NB4 (cell line): ENCODE measurements around the gene JAM3.
"Not testable (repeated sequence)": the region's sequence is repeated elsewhere in the genome, so short reads cannot be mapped to it uniquely, and the experiment has no call there.

ENCODE experiments used
- DNase-seq: peaks from one replicate; pipeline ENCODE4 v3.0.0; 2010; ENCODE audit warnings: low read depth
- H3K4me3 ChIP-seq: one replicate; pipeline ENCODE4 v1.5.1; 2011; ENCODE audit warnings: mild to moderate bottlenecking, low read depth, low read length, moderate library complexity
- MAX ChIP-seq: IDR thresholded peaks from 2 replicates; pipeline ENCODE4 v1.6.1; 2011; ENCODE audit warnings: low read depth, low read length
- MYC ChIP-seq: IDR thresholded peaks from 2 replicates; pipeline ENCODE4 v1.6.1; 2011; ENCODE audit warnings: low read depth, low read length
- POLR2A ChIP-seq: IDR thresholded peaks from 2 replicates; pipeline ENCODE4 v1.6.1; 2011; ENCODE audit warnings: mild to moderate bottlenecking; ENCODE audit not compliant: insufficient read length; ENCODE audit errors: extremely low read depth
- TF ChIP-seq, protein P1 (sequence below): IDR thresholded peaks from one replicate; pipeline ENCODE4 v1.5.1; 2012; ENCODE audit warnings: low read depth, low read length

The JAM3 gene

DNA sequence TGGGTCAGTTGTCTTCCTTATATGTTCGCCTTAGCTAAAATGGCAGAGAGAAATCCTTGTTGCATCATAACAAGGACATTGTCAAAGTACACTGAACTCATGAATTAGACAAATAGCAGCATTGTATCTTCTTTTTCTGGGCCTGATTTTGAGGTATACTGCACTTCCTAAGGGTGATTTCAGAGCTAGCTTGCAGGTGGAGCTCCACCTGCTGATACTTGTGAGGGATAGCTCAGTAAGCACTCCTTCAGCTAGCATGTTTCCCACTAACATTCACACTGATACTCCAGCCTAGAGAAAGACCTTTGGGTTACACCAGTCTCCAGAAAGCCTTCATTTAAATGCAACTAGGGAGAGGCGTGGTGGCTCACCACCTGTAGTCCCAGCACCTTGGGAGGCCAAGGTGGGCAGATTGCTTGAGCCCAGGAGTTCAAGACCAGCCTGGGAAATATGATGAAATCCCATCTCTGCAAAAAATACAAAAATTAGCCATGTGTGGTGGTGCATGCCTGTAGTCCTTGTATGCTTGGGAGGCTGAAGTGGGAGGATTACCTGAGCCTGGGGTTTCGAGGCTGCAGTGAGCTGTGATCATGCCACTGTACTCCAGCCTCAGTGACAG lies 29.8 kb downstream of the JAM3 start:
- H3K4me3 ChIP-seq, result no peak overlapping the region
- TF ChIP-seq, protein P1, sequence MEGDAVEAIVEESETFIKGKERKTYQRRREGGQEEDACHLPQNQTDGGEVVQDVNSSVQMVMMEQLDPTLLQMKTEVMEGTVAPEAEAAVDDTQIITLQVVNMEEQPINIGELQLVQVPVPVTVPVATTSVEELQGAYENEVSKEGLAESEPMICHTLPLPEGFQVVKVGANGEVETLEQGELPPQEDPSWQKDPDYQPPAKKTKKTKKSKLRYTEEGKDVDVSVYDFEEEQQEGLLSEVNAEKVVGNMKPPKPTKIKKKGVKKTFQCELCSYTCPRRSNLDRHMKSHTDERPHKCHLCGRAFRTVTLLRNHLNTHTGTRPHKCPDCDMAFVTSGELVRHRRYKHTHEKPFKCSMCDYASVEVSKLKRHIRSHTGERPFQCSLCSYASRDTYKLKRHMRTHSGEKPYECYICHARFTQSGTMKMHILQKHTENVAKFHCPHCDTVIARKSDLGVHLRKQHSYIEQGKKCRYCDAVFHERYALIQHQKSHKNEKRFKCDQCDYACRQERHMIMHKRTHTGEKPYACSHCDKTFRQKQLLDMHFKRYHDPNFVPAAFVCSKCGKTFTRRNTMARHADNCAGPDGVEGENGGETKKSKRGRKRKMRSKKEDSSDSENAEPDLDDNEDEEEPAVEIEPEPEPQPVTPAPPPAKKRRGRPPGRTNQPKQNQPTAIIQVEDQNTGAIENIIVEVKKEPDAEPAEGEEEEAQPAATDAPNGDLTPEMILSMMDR, result peak; percentile 24
- no peak for TF ChIP-seq POLR2A
- DNase-seq, result peak; percentile 29

DNA sequence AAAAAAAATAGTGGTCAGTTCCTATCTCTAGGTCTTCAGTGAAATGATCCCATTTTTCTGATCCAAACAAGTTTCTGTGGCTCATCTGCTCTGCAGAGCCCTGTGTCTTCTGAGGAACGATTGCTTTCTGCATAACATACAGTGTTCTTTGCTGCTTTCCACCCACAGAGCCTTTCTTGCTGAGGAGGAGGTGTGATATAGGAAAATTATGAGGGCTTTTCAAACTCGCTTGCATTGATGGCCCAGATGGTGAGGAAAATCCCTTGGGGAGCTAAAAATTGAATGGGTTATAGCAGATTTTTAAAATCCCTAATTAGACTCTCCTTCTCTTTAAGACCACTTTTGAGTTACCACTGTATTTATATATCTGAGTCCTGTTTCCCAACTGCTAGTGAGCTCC lies 31.3 kb downstream of the JAM3 start:
- TF ChIP-seq, protein P1, result no peak
- TF ChIP-seq MYC, result no peak
- TF ChIP-seq MAX, result no peak
- TF ChIP-seq POLR2A, result no peak
- DNase-seq, result no peak
- H3K4me3 ChIP-seq, result no peak overlapping the region

DNA sequence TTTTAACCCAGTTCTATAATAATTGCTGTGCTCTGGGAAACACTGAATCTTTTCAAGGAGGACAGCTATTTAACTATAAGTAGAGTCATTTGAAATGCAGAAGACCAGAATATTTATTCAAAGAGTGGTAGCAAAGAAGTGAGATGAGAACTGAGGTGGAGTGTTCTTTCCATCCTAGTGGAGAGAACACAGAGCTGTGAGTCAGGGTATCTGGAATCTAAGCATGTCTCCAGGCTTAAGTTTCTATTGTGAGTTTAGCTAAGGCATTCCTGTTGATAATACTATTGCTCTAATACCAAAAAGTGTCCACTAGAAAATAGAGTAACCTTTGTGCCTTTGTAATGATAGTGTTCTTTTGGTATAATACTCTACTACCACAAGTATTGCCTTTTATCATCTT lies 32.4 kb downstream of the JAM3 start:
- no peak for DNase-seq
- H3K4me3 ChIP-seq, result no peak overlapping the region
- TF ChIP-seq MYC (no peak), MAX (no peak), POLR2A (no peak)
- TF ChIP-seq, protein P1, result no peak

DNA sequence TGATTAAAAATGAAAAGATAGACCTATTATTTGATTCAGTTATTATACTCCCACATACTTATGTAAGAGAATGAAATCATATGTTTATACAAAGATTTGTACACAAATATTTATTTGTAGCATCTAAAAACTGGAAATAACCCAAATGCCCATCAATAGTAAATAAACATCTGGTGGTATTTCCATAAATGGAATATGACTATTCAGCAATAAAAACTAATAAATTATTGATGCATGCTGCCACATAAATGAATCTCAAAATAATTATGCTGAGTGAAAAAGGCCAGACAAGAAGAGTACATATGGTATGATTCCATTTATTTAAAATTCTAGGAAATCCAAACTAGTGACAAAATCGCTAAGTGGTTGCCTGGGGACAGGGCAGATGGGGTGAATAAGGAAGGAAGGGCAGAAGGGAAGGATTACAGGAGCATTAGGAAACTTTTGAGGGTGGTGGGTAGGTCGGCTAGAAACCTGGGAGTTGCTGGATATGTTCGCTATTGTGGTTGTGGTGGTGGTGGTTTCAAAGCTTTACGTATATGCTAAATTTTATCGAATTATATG lies 41.5 kb downstream of the JAM3 start:
- TF ChIP-seq MYC, result no peak
- TF ChIP-seq, protein P1, result no peak
- TF ChIP-seq MAX, result no peak
- TF ChIP-seq POLR2A, result no peak
- H3K4me3 ChIP-seq, result no peak overlapping the region
- no peak for DNase-seq

DNA sequence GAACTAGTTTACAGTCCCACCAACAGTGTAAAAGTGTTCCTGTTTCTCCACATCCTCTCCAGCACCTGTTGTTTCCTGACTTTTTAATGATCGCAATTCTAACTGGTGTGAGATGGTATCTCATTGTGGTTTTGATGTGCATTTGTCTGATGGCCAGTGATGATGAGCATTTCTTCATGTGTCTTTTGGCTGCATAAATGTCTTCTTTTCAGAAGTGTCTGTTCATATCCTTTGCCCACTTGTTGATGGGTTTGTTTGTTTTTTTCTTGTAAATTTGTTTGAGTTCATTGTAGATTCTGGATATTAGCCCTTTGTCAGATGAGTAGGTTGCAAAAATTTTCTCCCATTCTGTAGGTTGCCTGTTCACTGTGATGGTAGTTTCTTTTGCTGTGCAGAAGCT lies 44.9 kb downstream of the JAM3 start:
- H3K4me3 ChIP-seq, DNase-seq: not testable (repeated sequence)

- no peak for DNase-seq
- TF ChIP-seq POLR2A, result no peak
- no peak for TF ChIP-seq MAX
- no peak for TF ChIP-seq MYC
- TF ChIP-seq, protein P1, result no peak
- no peak overlapping the region for H3K4me3 ChIP-seq
Measured at GRCh38 chr11:134116210-134116609, 47.3 kb downstream of the JAM3 start.
